Measurements from ENCODE around the gene PRR5L. TPM values are rescaled to one million over a fixed set of nuclear protein-coding genes. Genes with fewer than 3 reads are reported as not detected.

The PRR5L gene
- polyA plus RNA-seq, 3 donors, result 3.5 to 16.0 (median 7.4) TPM

GRCh38 chr11:36376009-36376887 is 80.2 kb downstream of the PRR5L start:
- WGBS (ENCODE audit: insufficient coverage), result under 1% methylated on average over 52 of the region's 55 CpGs
- Mint-ChIP-seq H3K9me3 (peaks cover 0 to 8% (median 5%) of the 10 kb centered on the region in 7 donors), H3K27me3 (ENCODE audit: low read depth in 3 of 3) (peaks cover 39 to 59% (median 41%) of the 10 kb centered on the region in 3 donors), H3K4me1 (peaks cover 58% of the 10 kb centered on the region), H3K4me3 (peak overlapping the region; percentile 96 to 99), H3K27ac (peak overlapping the region in 4 of 7 donors; percentile 43 to 85 (median 76)), H3K36me3 (peaks cover 4 to 8% of the 10 kb centered on the region in 2 donors)
- Histone ChIP-seq H4K20me1 (ENCODE audit: insufficient read depth, low read length) (no peaks in the 10 kb centered on the region), H3K27me3 (ENCODE audit: control insufficient read depth in 2 of 2, insufficient read depth in 2 of 2, low read length in 2 of 2) (peaks cover 8 to 38% of the 10 kb centered on the region in 2 donors), H2AFZ (ENCODE audit: insufficient read depth, low read depth, low read length, poor library complexity, severe bottlenecking) (peak overlapping the region; percentile 90), H3K9me3 (replicated peaks in 1 of 2; ENCODE audit: control insufficient read depth in 1 of 2, insufficient read depth in 1 of 2, low read length in 2 of 2) (no peaks in the 10 kb centered on the region), H3K4me2 (replicated peaks; ENCODE audit: extremely low read depth, low read length, poor library complexity, severe bottlenecking) (peak overlapping the region; percentile 98), H3K79me2 (ENCODE audit: insufficient read depth, low read length) (no peaks in the 10 kb centered on the region), H3K9ac (ENCODE audit: insufficient read depth, low read length, poor library complexity, severe bottlenecking) (peak overlapping the region; percentile 65), H3K4me1 (ENCODE audit: control insufficient read depth in 1 of 2, insufficient read depth in 2 of 2, low read length in 2 of 2) (peaks cover 24 to 60% of the 10 kb centered on the region in 2 donors), H3K4me3 (replicated peaks in 1 of 3; ENCODE audit: low read depth in 2 of 3, low read length in 3 of 3) (peak overlapping the region; percentile 69 to 86 (median 80)), H3K36me3 (replicated peaks in 1 of 2; ENCODE audit: control insufficient read depth in 1 of 2, insufficient read depth in 2 of 2, low read length in 2 of 2) (no peaks in the 10 kb centered on the region), H3K27ac (ENCODE audit: low read depth in 1 of 2, low read length in 2 of 2) (peak overlapping the region in 1 of 2 donors; percentile 59)
- DNase-seq, result peak in 2 of 3 donors; percentile 24 to 25
- no peak for TF ChIP-seq CTCF (IDR thresholded peaks at IDR 0.05)
- intact Hi-C loops (cut with micrococcal nuclease), result loop anchor here in 1 of 2 donors (5.0 kb wide), 2 partner anchors 36 to 96 kb away; no protein-coding TSS in a partner anchor

- Mint-ChIP-seq H3K4me3 (peak overlapping the region; percentile 96 to 99), H3K27me3 (ENCODE audit: low read depth in 3 of 3) (peaks cover 38 to 59% (median 41%) of the 10 kb centered on the region in 3 donors), H3K27ac (peak overlapping the region; percentile 31 to 89 (median 67)), H3K9me3 (peaks cover 0 to 8% (median 5%) of the 10 kb centered on the region in 7 donors), H3K4me1 (peaks cover 59% of the 10 kb centered on the region), H3K36me3 (peaks cover 8 to 10% of the 10 kb centered on the region in 2 donors)
- whole genome bisulfite sequencing (ENCODE audit: insufficient coverage), result under 1% methylated on average over 66 of the region's 68 CpGs
- Histone ChIP-seq H3K27ac (ENCODE audit: low read depth in 1 of 2, low read length in 2 of 2) (peak overlapping the region in 1 of 2 donors; percentile 59), H3K36me3 (replicated peaks in 1 of 2; ENCODE audit: control insufficient read depth in 1 of 2, insufficient read depth in 2 of 2, low read length in 2 of 2) (no peaks in the 10 kb centered on the region), H3K4me1 (ENCODE audit: control insufficient read depth in 1 of 2, insufficient read depth in 2 of 2, low read length in 2 of 2) (peaks cover 24 to 62% of the 10 kb centered on the region in 2 donors), H3K27me3 (ENCODE audit: control insufficient read depth in 2 of 2, insufficient read depth in 2 of 2, low read length in 2 of 2) (peaks cover 8 to 38% of the 10 kb centered on the region in 2 donors), H3K79me2 (ENCODE audit: insufficient read depth, low read length) (no peaks in the 10 kb centered on the region), H3K9ac (ENCODE audit: insufficient read depth, low read length, poor library complexity, severe bottlenecking) (peak overlapping the region; percentile 65), H3K4me3 (replicated peaks in 1 of 3; ENCODE audit: low read depth in 2 of 3, low read length in 3 of 3) (peak overlapping the region; percentile 69 to 86 (median 80)), H2AFZ (ENCODE audit: insufficient read depth, low read depth, low read length, poor library complexity, severe bottlenecking) (peak overlapping the region; percentile 90), H3K9me3 (replicated peaks in 1 of 2; ENCODE audit: control insufficient read depth in 1 of 2, insufficient read depth in 1 of 2, low read length in 2 of 2) (no peaks in the 10 kb centered on the region), H4K20me1 (ENCODE audit: insufficient read depth, low read length) (no peaks in the 10 kb centered on the region), H3K4me2 (replicated peaks; ENCODE audit: extremely low read depth, low read length, poor library complexity, severe bottlenecking) (peak overlapping the region; percentile 98)
- TF ChIP-seq CTCF (IDR thresholded peaks at IDR 0.05), result peak; percentile 79
- intact Hi-C loops (cut with micrococcal nuclease), result loop anchor here in 1 of 2 donors (5.0 kb wide), 2 partner anchors 35 to 95 kb away; no protein-coding TSS in a partner anchor
- peak; percentile 34 to 41 (median 39) for DNase-seq
Observed at GRCh38 chr11:36376888-36377758, 81.0 kb downstream of the PRR5L start.

Data from CD14-positive monocyte (primary cell).